ENCODE measurements around the gene IDUA.

IDUA gene

DNA sequence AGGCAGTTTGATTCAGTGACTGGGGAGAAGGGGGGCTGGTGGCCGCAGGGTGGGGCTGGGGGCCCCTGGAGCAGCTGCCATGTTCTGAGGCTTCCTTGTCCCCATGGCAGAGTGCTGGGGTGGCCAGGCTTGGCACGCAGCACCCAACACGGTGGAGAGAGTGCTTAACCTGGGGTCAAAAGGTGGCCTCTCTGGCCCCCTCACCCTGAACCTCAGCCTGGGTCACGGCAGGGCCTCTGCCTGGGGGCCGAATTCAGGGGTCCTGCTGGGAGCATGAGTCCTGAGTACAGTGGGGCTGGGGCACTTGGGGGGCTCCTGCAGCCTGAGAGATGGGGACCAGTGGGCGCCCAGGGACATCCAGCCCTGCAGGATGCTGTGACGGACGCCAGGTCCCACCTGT is 44.5 kb downstream of the IDUA start:
- Histone ChIP-seq H3K4me1 (ENCODE audit: control insufficient read depth, insufficient read depth, low read depth, low read length) (peaks cover 27% of the 10 kb centered on the region), H2BK120ac (ENCODE audit: low read depth, low read length) (no peak overlapping the region), H3K23ac (ENCODE audit: low read length in 2 of 2) (no peak overlapping the region), H2BK12ac (ENCODE audit: low read length in 2 of 2) (no peak overlapping the region), H3K9me3 (ENCODE audit: control insufficient read depth, low read length) (no peaks in the 10 kb centered on the region), H3K18ac (ENCODE audit: low read depth in 1 of 2, low read length in 2 of 2) (no peak overlapping the region), H2AK5ac (ENCODE audit: low read length, severe bottlenecking) (no peak overlapping the region), H3K9ac (ENCODE audit: low read length) (no peak overlapping the region), H3K79me1 (replicated peaks; ENCODE audit: low read length, poor library complexity, severe bottlenecking) (no peaks in the 10 kb centered on the region), H4K91ac (ENCODE audit: low read length) (no peak overlapping the region), H3K14ac (ENCODE audit: low read length in 2 of 2) (no peak overlapping the region), H4K8ac (ENCODE audit: low read length) (no peak overlapping the region), H2BK5ac (ENCODE audit: low read depth, low read length, poor library complexity, severe bottlenecking) (no peak overlapping the region), H3K4ac (ENCODE audit: low read depth in 1 of 2, low read length in 2 of 2) (no peak overlapping the region), H3K36me3 (ENCODE audit: control insufficient read depth in 1 of 2, insufficient read depth in 2 of 2, low read depth in 1 of 2, low read length in 2 of 2) (peaks cover 0 to 10% of the 10 kb centered on the region in 2 experiments), H3K4me2 (ENCODE audit: low read length, poor library complexity, severe bottlenecking) (no peak overlapping the region), H3K27ac (ENCODE audit: low read length, poor library complexity, severe bottlenecking) (no peak overlapping the region), H2BK15ac (ENCODE audit: low read depth, poor library complexity, severe bottlenecking) (no peak overlapping the region), H3K4me3 (ENCODE audit: insufficient read depth in 1 of 2, low read depth in 1 of 2, low read length in 2 of 2) (no peak overlapping the region), H2AFZ (ENCODE audit: low read depth, low read length) (no peak overlapping the region), H3K27me3 (ENCODE audit: control insufficient read depth in 1 of 2, insufficient read depth in 1 of 2, low read length in 2 of 2) (peaks cover 0 to 44% of the 10 kb centered on the region in 2 experiments)
- DNase-seq: no peak
- 93% methylated on average over 8 of the region's 8 CpGs for WGBS

- H3K18ac ChIP-seq (ENCODE audit: low read depth in 1 of 2, low read length in 2 of 2): no peak overlapping the region
- H2AK5ac ChIP-seq (ENCODE audit: low read length, severe bottlenecking): no peak overlapping the region
- peaks cover 29% of the 10 kb centered on the region for H3K4me1 ChIP-seq (ENCODE audit: control insufficient read depth, insufficient read depth, low read depth, low read length)
- no peaks in the 10 kb centered on the region for H3K9me3 ChIP-seq (ENCODE audit: control insufficient read depth, low read length)
- no peak overlapping the region for H4K8ac ChIP-seq (ENCODE audit: low read length)
- no peak overlapping the region for H4K91ac ChIP-seq (ENCODE audit: low read length)
- H3K4me2 ChIP-seq (ENCODE audit: low read length, poor library complexity, severe bottlenecking): no peak overlapping the region
- H3K79me1 ChIP-seq (replicated peaks; ENCODE audit: low read length, poor library complexity, severe bottlenecking): no peaks in the 10 kb centered on the region
- no peak overlapping the region for H3K9ac ChIP-seq (ENCODE audit: low read length)
- no peak overlapping the region for H3K27ac ChIP-seq (ENCODE audit: low read length, poor library complexity, severe bottlenecking)
- H2BK12ac ChIP-seq (ENCODE audit: low read length in 2 of 2): no peak overlapping the region
- no peak for DNase-seq
- H2BK120ac ChIP-seq (ENCODE audit: low read depth, low read length): no peak overlapping the region
- no peak overlapping the region for H3K23ac ChIP-seq (ENCODE audit: low read length in 2 of 2)
- peaks cover 0 to 4% of the 10 kb centered on the region in 2 experiments for H3K36me3 ChIP-seq (ENCODE audit: control insufficient read depth in 1 of 2, insufficient read depth in 2 of 2, low read depth in 1 of 2, low read length in 2 of 2)
- no peak overlapping the region for H3K4me3 ChIP-seq (ENCODE audit: insufficient read depth in 1 of 2, low read depth in 1 of 2, low read length in 2 of 2)
- 87% methylated on average over 37 of the region's 37 CpGs for WGBS
- H2BK5ac ChIP-seq (ENCODE audit: low read depth, low read length, poor library complexity, severe bottlenecking): no peak overlapping the region
- H3K4ac ChIP-seq (ENCODE audit: low read depth in 1 of 2, low read length in 2 of 2): no peak overlapping the region
- H2BK15ac ChIP-seq (ENCODE audit: low read depth, poor library complexity, severe bottlenecking): no peak overlapping the region
- no peak overlapping the region for H3K14ac ChIP-seq (ENCODE audit: low read length in 2 of 2)
- H3K27me3 ChIP-seq (ENCODE audit: control insufficient read depth in 1 of 2, insufficient read depth in 1 of 2, low read length in 2 of 2): peaks cover 0 to 44% of the 10 kb centered on the region in 2 experiments
- no peak overlapping the region for H2AFZ ChIP-seq (ENCODE audit: low read depth, low read length)
Observed at GRCh38 chr4:1031956-1032795, 45.3 kb downstream of the IDUA start.

DNA sequence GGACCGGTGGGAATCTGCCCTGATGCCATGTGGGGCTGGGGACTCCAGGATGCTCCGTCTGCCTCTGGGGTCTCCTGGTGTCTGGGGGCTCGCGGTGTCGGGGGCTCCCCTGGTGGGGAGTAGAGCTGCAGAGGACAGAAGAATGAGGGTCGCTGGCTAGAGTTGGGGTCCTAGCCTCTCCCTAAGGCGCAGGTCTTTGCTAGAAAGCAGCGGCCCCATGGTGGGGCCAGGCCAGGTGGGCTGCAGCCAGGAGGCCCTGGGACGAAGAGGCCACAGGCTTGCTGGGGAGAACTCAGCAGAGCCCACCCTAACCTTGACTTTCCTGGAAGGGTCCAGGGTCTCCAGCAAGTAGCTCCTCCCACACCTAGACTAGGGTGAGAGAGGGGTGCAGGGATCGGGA is 46.0 kb downstream of the IDUA start:
- Histone ChIP-seq H3K79me1 (replicated peaks; ENCODE audit: low read length, poor library complexity, severe bottlenecking) (no peaks in the 10 kb centered on the region), H3K23ac (ENCODE audit: low read length in 2 of 2) (no peak overlapping the region), H3K9me3 (ENCODE audit: control insufficient read depth, low read length) (no peaks in the 10 kb centered on the region), H3K27me3 (ENCODE audit: control insufficient read depth in 1 of 2, insufficient read depth in 1 of 2, low read length in 2 of 2) (peaks cover 0 to 44% of the 10 kb centered on the region in 2 experiments), H4K8ac (ENCODE audit: low read length) (peak overlapping the region; percentile 14), H3K4me2 (ENCODE audit: low read length, poor library complexity, severe bottlenecking) (no peak overlapping the region), H3K4me1 (ENCODE audit: control insufficient read depth, insufficient read depth, low read depth, low read length) (peaks cover 29% of the 10 kb centered on the region), H3K9ac (ENCODE audit: low read length) (no peak overlapping the region), H3K36me3 (ENCODE audit: control insufficient read depth in 1 of 2, insufficient read depth in 2 of 2, low read depth in 1 of 2, low read length in 2 of 2) (peaks cover 0 to 4% of the 10 kb centered on the region in 2 experiments), H2BK5ac (ENCODE audit: low read depth, low read length, poor library complexity, severe bottlenecking) (no peak overlapping the region), H2BK12ac (ENCODE audit: low read length in 2 of 2) (no peak overlapping the region), H3K18ac (ENCODE audit: low read depth in 1 of 2, low read length in 2 of 2) (no peak overlapping the region), H2BK15ac (ENCODE audit: low read depth, poor library complexity, severe bottlenecking) (no peak overlapping the region), H2AFZ (ENCODE audit: low read depth, low read length) (no peak overlapping the region), H3K4ac (ENCODE audit: low read depth in 1 of 2, low read length in 2 of 2) (no peak overlapping the region), H3K4me3 (ENCODE audit: insufficient read depth in 1 of 2, low read depth in 1 of 2, low read length in 2 of 2) (no peak overlapping the region), H3K14ac (ENCODE audit: low read length in 2 of 2) (no peak overlapping the region), H4K91ac (ENCODE audit: low read length) (no peak overlapping the region), H2BK120ac (ENCODE audit: low read depth, low read length) (no peak overlapping the region), H3K27ac (ENCODE audit: low read length, poor library complexity, severe bottlenecking) (no peak overlapping the region), H2AK5ac (ENCODE audit: low read length, severe bottlenecking) (no peak overlapping the region)
- 94% methylated on average over 6 of the region's 10 CpGs for WGBS
- DNase-seq: no peak

GRCh38 chr4:1033840-1034551 is 47.2 kb downstream of the IDUA start:
- Histone ChIP-seq H4K91ac (ENCODE audit: low read length) (no peak overlapping the region), H4K8ac (ENCODE audit: low read length) (no peak overlapping the region), H2BK15ac (ENCODE audit: low read depth, poor library complexity, severe bottlenecking) (no peak overlapping the region), H3K27ac (ENCODE audit: low read length, poor library complexity, severe bottlenecking) (no peak overlapping the region), H3K23ac (ENCODE audit: low read length in 2 of 2) (no peak overlapping the region), H3K14ac (ENCODE audit: low read length in 2 of 2) (peak overlapping the region in 1 of 2 experiments; percentile 14), H3K9ac (ENCODE audit: low read length) (peak overlapping the region; percentile 75), H3K4me1 (ENCODE audit: control insufficient read depth, insufficient read depth, low read depth, low read length) (peaks cover 27% of the 10 kb centered on the region), H2AK5ac (ENCODE audit: low read length, severe bottlenecking) (no peak overlapping the region), H3K4me3 (ENCODE audit: insufficient read depth in 1 of 2, low read depth in 1 of 2, low read length in 2 of 2) (peak overlapping the region in 1 of 2 experiments; percentile 49), H3K4ac (ENCODE audit: low read depth in 1 of 2, low read length in 2 of 2) (no peak overlapping the region), H3K18ac (ENCODE audit: low read depth in 1 of 2, low read length in 2 of 2) (no peak overlapping the region), H3K4me2 (ENCODE audit: low read length, poor library complexity, severe bottlenecking) (no peak overlapping the region), H3K36me3 (ENCODE audit: control insufficient read depth in 1 of 2, insufficient read depth in 2 of 2, low read depth in 1 of 2, low read length in 2 of 2) (peaks cover 0 to 6% of the 10 kb centered on the region in 2 experiments), H3K9me3 (ENCODE audit: control insufficient read depth, low read length) (no peaks in the 10 kb centered on the region), H2BK5ac (ENCODE audit: low read depth, low read length, poor library complexity, severe bottlenecking) (no peak overlapping the region), H2AFZ (ENCODE audit: low read depth, low read length) (no peak overlapping the region), H2BK120ac (ENCODE audit: low read depth, low read length) (no peak overlapping the region), H3K27me3 (ENCODE audit: control insufficient read depth in 1 of 2, insufficient read depth in 1 of 2, low read length in 2 of 2) (peaks cover 0 to 36% of the 10 kb centered on the region in 2 experiments), H2BK12ac (ENCODE audit: low read length in 2 of 2) (no peak overlapping the region), H3K79me1 (replicated peaks; ENCODE audit: low read length, poor library complexity, severe bottlenecking) (no peaks in the 10 kb centered on the region)
- WGBS: 86% methylated on average over 29 of the region's 35 CpGs
- no peak for DNase-seq

Measured in mesenchymal stem cell (in vitro differentiated cells and primary cell).